SK-N-SH (cell line): ENCODE results near the gene ARMC8.

ENCODE experiments used
- GABPA ChIP-seq: IDR thresholded peaks from 2 replicates; pipeline ENCODE4 v1.4.0; 2012; ENCODE audit warnings: low read depth, mild to moderate bottlenecking
- JUND ChIP-seq: IDR thresholded peaks from 2 replicates; pipeline ENCODE4 v1.4.0; 2012
- MEF2A ChIP-seq: IDR thresholded peaks from 2 replicates; pipeline ENCODE4 v1.4.0; 2012; ENCODE audit warnings: low read depth, borderline replicate concordance
- POLR2AphosphoS5 ChIP-seq: IDR thresholded peaks from 2 replicates; pipeline ENCODE4 v1.6.1; 2012; ENCODE audit warnings: low read depth, low read length
- RAD21 ChIP-seq: IDR thresholded peaks from 2 replicates; pipeline ENCODE4 v1.6.1; 2012; ENCODE audit warnings: mild to moderate bottlenecking, low read length
- SIN3A ChIP-seq: IDR thresholded peaks from 2 replicates; pipeline ENCODE4 v1.6.1; 2012; ENCODE audit warnings: low read depth, mild to moderate bottlenecking, low read length, moderate library complexity, borderline replicate concordance
- TCF12 ChIP-seq: IDR thresholded peaks from 2 replicates; pipeline ENCODE4 v1.4.0; 2012
- TF ChIP-seq, protein P1 (sequence below): fragments of 200-600 bp; sonication (generic); IDR thresholded peaks from 2 replicates; pipeline ENCODE4 v1.6.1; 2017; ENCODE audit warnings: antibody characterized with exemption, mild to moderate bottlenecking, moderate library complexity
- TF ChIP-seq, protein P2 (sequence below): IDR thresholded peaks from 2 replicates; pipeline ENCODE4 v1.4.0; 2012; ENCODE audit warnings: low read depth
- TF ChIP-seq, protein P3 (sequence below): IDR thresholded peaks from 2 replicates; pipeline ENCODE4 v1.4.0; 2012; ENCODE audit warnings: low read depth, borderline replicate concordance

DNA sequence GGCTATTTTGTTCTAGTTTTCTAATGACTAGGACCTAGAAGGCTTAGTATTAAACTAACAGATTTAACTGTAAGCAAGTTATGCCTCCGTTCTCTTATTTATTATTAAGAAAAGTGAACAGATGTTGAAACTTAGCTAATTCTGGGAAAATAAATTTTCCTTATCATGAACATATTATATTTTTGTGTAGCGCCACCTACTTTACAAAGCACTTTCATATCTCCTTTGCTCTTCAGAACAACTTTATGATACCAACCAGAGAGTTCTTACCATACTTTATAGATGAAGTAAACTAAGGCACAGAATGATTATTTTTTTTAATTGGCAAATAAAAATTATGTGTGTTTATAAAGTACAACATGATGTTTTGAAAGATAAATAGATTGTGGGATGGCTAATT, 83.1 kb downstream of the ARMC8 start:
- TF ChIP-seq, protein P1, sequence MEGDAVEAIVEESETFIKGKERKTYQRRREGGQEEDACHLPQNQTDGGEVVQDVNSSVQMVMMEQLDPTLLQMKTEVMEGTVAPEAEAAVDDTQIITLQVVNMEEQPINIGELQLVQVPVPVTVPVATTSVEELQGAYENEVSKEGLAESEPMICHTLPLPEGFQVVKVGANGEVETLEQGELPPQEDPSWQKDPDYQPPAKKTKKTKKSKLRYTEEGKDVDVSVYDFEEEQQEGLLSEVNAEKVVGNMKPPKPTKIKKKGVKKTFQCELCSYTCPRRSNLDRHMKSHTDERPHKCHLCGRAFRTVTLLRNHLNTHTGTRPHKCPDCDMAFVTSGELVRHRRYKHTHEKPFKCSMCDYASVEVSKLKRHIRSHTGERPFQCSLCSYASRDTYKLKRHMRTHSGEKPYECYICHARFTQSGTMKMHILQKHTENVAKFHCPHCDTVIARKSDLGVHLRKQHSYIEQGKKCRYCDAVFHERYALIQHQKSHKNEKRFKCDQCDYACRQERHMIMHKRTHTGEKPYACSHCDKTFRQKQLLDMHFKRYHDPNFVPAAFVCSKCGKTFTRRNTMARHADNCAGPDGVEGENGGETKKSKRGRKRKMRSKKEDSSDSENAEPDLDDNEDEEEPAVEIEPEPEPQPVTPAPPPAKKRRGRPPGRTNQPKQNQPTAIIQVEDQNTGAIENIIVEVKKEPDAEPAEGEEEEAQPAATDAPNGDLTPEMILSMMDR = peak; percentile 43
- no peak for TF ChIP-seq SIN3A
- no peak for TF ChIP-seq POLR2AphosphoS5
- TF ChIP-seq RAD21 = no peak
- TF ChIP-seq MEF2A = no peak
- no peak for TF ChIP-seq JUND
- TF ChIP-seq TCF12 = no peak
- TF ChIP-seq, protein P2, sequence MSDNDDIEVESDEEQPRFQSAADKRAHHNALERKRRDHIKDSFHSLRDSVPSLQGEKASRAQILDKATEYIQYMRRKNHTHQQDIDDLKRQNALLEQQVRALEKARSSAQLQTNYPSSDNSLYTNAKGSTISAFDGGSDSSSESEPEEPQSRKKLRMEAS = no peak
- TF ChIP-seq GABPA = no peak
- TF ChIP-seq, protein P3, sequence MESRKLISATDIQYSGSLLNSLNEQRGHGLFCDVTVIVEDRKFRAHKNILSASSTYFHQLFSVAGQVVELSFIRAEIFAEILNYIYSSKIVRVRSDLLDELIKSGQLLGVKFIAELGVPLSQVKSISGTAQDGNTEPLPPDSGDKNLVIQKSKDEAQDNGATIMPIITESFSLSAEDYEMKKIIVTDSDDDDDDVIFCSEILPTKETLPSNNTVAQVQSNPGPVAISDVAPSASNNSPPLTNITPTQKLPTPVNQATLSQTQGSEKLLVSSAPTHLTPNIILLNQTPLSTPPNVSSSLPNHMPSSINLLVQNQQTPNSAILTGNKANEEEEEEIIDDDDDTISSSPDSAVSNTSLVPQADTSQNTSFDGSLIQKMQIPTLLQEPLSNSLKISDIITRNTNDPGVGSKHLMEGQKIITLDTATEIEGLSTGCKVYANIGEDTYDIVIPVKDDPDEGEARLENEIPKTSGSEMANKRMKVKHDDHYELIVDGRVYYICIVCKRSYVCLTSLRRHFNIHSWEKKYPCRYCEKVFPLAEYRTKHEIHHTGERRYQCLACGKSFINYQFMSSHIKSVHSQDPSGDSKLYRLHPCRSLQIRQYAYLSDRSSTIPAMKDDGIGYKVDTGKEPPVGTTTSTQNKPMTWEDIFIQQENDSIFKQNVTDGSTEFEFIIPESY = no peak
